C1 segment of cervical spinal cord (tissue), 14 donors: Measurements from ENCODE around the gene ASIC2.

ENCODE experiments used
- DNase-seq, 14 donors: peaks; one replicate each; lab custom pipeline; 2025; lab: John Stamatoyannopoulos, UW

The ASIC2 gene

DNA sequence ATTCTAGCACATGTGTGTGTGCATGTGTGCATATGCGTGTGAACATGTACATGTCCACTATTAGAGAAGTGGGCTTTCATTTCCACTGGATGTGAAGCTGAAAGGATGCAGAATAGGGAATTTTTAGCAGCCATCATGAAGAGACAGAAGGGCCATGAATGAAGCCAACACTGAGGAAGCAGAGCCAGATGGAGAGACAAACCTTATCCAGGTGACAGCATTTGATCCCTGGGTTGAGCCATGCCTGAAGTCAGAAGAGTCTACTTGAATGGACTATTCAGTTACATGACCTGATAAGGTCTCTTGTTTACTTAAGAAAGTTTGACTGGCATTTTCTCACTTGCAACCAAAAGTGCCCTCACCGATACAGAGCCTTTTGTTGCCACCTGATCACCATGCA lies 88.4 kb downstream of the ASIC2 start:
- DNase-seq, result peak in 1 of 14 donors; percentile 70

DNA sequence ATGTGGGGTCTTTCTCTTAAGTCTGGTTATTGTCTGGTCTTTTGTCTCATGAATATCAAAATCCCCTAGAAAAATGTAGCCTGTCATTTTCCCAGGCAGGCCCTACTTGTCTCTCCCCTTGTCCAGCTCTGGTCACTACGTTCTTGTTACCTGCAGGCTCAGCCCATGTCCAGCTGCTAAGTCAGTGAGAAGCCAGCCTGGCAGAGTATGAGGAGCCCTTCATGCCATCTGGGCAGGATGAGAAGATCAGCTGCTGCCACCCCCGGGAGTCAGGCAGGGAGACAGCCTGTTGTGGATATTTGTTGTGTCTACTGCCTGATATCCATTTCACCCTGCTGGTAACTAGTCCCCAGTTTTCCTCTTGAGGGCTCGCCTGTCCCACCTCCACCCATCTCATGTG lies 88.9 kb downstream of the ASIC2 start:
- peak in 1 of 14 donors; percentile 65 for DNase-seq

DNA sequence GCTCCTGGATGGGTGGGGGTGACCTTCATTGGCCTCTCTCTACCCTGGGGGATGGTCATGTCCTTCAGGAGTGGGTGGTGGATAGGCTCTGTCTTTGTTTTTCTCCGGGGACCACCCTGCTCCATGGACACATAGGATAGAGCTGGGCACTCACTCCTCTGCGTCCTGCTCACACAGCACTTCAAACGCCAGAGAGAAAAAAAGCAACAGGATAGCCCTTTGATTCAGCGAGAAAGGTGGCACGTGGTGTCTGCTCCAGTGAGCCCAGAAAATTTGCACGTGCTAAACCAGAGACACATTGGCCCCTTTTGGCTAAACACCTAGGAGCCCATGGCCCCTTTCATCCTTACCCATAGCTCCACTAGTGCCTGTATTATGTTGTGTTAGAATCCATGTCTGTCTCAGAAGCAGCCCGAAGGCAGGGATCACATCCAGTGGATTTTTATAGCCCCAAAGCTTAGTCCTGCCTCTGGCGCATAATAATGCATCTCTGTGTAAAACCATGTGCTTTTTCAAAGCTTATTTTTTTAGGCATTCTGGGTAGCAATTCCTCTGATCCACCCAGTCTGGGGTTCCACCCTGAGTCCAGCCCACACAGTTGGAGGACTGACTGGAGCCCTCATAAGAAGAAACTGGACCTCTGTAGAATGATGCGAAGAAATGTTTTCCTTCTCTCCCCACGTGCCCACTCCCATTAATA lies 90.1 kb downstream of the ASIC2 start:
- no peak for DNase-seq

DNA sequence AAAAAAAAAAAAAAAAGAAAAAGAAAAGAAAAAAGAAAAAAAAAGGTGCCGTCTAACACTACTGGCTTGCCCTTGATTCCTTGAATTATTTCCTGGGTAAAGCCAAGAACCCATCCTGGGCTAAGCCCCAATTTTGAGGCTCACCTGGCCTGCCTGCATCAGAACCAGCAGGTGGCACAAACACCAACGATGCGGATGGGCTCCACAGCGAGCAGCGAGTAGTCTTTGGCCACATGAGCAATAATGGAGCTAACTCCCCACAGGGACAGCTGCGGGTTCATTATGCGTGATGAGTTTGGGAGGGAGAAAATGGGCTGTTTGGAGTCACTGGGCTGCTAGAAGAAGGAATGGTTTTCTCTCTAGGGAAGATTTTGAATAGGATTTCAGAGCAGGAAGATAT lies 91.1 kb downstream of the ASIC2 start:
- peak in 1 of 14 donors; percentile 6 for DNase-seq

DNA sequence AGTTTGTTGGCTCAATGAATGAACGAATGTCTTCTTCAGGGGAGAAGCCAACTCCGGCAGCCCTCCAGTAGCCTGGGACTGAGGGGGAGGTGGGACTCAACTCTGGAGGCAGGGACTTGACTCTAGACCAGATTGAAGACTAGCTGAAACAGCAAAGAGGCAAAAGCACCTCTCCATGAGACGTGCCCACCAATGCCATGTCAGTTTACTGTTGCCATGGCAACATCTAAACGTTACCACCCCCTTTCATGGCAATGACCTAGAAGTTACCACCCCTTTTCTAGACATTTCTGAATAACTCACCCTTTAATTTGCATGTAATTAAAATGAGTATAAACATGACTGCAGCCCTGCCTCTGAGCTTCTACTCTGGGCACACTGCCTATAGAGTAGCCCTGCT lies 91.8 kb downstream of the ASIC2 start:
- DNase-seq, result no peak

DNA sequence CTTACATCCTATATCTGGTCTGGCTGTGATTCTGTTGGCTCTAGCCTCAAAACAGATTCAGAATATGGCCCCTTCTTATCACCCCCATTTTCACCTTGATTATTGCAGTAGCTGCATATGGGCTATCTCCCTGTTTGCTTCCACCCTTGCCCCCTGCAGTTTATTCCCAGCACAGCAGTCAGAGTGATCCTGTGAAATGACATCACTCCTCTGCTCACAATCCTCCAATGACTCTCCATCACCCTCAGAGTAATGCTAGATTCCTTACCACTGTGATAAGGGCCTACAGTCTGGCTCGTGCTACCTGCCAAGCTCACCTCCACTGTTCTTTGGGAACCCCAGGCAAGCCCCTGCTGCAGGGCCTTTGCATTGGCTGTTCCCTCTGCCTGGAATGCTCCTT lies 92.5 kb downstream of the ASIC2 start:
- DNase-seq, result no peak

DNA sequence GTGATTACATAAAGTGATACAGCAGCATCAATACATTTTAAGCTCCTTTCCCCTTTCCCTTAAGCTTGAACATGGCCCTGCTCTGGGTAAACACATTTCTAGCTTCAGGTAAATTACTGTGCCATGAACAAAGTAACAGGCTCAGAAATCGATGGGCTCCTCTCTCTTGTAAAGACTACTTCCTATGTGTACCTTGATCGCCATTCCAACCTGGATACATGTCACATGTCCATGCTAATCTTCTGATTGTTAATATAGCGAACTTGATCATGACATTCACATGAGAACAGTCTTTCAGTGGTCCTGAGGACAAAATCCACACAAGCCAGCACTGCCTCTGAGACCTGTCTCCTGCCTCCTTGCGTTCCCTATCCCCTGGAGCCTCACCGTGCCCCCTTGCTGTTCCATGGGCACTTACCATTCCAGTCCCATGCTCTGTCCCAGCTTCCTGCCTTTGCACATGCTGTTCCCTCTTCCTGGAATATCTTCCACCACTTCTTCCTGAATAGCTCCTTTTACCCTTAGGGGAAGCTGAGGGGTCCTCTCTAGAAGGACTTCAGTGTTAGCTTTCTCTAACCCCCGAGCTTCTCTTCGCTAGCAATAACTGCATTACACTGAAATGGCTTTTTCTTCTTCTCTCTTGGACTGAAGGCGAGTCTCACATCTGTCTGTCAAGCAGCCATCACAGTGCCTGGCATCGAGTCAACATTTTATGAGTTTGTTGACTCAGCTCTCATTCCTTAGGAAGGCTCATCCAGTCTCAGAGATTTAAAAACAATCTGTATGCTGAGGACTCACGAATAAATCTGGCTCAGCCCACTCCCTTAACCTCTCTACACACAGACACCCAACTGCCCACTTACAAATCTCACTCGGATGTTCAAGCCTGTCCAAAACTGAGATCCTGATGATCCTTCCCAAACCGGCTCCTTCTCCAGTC lies 93.3 kb downstream of the ASIC2 start:
- no peak for DNase-seq

DNA sequence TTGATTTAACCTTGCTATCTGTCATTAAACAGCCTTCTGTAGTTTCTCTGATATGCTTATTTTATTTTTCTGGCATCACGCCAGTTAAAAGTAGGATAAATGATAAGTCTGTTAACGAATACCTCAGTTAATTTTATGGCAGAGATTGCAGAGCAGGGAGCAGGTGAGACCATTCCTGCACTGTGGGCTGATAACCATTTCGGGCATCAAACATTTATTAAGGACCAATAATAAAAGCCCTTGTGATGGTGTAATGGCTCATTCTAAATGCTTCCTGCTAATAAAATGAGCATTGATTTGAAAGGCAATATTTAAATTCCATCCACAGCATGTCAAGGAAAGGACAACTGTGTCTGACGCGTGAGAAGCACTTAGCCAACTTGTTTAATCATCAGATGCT lies 94.1 kb downstream of the ASIC2 start:
- no peak for DNase-seq

DNA sequence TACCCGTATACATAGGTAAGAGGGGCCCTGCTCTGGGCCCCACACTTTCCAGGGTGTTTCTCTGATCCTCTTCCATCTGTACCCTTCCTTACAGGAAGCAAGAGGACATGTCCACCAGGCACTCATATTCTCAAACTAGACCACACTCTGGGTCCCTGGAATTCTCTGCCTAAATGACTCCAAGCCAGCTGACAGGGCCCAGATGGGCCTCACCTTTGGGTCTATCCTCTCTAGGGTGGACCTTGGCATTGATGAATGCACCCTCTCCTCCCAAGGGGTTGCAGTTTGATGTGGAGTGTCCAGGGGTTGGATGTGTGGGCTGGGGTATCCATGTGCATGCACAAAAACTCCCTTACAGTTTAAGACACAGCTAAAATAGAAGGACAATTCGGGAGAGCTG lies 95.8 kb downstream of the ASIC2 start:
- DNase-seq, result no peak

DNA sequence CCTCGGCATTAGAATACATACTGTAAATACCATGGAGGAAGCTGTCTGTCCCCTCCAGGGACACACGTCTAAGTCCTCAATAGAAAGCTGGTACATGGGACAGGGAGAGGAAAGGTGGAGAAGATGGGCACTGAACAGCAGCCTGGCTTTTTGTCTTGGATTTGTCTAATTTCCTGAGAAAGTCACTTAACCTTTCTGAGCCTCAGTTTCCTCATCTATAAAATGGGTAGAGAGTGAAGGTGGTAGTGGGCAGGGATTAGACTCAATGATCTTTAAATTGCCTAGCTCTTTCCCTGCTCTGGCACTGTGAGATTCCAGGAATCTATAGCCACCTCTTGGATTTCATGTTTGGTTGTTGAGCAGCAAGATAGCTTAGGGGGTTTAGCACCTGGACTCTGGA lies 96.2 kb downstream of the ASIC2 start:
- no peak for DNase-seq

DNA sequence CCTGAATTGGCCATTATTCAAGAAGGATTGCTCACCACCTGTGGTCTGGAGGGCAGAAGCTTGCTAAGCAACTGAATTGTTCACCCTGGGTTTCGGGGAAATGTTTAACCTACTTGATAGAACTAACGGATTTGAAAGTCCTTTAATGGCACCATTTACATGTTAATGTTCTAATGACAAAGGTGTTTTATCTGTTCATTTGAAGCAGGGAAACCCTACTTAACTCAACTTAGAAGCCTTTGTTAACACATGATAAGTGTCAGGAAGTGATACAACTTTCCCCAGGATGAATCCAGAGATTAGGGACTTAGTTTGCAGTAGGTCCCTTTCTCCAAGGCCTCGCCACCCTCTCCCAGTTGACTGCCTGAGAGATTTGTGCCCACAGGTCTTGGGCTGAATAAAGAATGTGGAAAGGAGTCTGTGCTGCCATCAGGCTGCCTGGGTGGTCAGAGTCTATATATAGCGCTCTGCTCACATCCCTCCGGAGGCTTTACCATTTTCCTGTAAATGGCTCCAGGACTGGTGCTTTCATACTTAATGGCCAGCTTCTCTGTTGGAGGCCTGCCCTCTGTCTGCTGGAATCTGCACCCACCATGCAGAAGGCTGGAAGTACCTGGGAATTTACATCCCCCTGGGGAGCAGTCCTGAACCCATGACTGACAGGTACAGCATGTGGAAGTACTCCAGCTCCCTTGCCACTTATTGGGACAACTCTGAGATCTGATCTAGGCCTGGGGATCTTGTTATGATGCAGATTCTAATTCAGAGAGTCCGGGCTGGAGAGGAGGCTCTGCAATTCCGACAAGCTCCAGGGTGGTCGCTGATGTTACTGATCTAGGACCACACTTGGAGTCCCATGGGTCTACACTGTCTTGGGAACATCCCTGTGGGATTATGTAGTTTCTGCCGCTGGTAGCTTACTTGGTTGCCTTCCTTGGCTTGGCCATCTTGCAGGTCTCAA lies 99.9 kb downstream of the ASIC2 start:
- DNase-seq, result no peak

DNA sequence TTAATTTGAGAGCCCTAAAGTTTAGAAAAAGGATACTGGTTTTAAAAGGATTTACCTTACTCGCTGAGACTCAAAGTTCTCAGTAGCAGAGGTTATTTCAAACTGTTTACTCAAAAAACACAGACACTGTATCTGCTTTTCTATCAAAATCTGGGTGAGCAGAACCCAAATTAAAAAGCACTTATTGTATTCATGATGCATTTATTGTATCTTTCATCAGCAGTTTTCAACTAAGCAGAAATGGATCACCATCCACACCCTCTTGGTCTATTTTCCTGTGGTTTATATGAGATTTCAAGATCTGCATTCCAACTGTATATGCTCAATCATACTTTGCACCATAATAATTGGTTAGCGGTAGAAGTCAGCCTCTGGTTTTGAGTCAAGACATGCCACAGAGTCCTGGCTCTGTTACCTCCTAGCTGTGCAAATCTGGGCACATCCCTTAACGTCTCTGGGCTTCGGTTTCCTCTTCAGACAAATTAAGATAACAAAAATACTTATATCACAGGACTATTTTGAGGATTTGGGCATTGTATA lies 109.5 kb downstream of the ASIC2 start:
- DNase-seq, result no peak

DNA sequence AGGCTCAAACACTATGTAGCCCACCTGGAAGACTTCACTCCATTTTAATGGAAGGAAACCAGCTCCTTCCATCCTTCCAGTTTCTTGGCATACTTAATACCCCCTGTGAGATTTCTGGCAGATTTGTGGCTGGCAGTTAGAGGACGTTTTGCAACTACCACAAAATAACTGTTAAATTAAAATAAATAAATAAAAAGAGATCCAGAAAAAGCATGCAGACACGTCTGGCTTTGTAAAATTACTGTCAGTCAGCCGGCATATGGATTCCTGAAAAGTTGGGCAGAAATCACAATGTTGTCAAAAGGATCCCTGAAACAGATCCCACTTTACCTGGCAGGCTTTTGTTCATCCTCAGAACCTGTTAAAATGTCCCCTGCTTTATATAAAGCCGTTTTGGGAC lies 113.9 kb downstream of the ASIC2 start:
- DNase-seq, result no peak

DNA sequence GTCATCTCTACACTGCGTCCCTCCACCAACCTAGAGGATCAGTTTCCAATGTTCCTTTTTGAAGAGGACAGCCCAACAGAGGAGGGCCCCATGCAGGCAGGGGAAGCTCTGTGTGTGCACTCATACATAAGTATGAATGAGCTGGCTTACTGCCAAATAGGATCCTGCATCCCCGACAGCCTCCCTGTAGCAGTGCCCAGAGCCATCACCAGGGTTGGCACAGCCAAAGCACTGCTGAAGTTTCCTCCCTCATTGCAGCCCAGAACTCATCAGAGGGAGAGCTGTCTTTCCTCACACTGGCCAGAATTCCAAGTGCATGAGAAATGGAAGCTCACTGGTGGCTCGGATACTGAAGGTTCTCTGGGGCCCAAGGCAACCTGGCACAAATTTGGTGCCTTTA lies 114.4 kb downstream of the ASIC2 start:
- peak in 1 of 14 donors; percentile 20 for DNase-seq

DNA sequence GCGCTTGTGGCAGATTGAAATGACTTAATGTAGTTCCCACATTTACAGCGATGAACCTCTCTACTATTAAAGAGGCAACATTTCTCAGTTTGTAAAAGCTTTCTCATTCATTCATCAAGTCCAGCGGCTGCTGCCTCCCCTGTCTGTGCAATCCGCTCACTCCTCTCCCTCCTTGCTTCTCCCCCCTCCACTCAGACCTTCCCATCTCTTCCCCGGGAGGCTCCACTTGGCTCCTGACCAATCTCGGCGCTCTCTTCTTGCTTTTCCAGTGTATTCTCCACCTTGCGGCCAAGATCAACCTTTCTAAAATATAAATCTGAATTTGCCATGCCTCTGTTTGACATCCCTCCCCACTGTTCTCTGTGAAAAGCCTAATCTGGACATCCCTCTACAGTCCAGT lies 117.5 kb downstream of the ASIC2 start:
- no peak for DNase-seq

DNA sequence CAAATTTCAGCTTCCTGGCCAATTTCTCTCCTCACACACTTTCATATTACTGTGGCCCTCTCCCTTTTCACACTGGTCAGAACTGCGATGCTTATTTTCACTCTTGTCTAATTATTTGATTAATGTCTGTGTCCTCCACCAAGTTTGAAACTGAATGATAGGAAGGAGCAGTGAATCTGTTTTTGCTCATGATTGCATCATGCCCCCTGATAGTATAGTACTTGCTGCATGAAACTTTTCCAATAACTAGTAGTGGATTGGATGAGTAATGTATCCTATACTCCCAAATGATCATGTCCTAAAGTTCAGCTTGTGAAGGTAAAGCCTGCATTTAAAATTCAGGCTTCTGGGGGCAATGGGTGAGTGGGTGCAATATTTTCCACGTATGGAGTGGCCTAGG lies 121.2 kb downstream of the ASIC2 start:
- no peak for DNase-seq

DNA sequence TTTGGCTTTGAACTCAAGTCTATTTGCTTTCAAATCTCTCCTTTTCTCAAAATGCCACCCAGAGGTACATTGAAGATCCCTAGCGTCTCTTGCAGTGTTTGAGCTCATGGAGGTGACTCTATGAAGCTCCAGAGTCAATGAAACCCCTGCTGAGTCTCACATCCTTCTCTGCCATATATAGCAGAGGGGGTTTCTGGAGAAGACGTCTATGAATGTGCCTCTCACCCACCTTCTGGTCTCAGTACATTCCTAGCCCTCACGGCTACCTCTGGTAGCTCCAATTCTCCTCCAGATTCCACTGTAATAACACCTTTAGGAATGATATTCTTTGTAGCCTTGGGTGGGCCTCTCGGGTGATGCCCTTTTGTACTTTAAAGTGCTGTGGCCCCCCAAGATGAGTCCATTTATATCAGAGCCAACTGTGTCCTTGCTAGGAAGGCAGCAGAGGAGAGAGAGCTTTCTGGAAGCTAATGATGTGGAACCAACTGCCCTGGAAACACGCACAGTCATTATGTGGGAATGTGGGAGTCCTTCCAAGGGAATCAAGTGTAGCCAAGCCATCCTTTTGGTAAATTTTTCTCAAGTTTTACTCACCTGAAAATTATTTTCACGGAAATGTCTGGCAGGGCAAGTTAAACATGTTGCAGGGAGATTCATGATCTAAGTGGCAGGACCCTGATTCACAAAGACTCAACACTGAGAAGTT lies 123.4 kb downstream of the ASIC2 start:
- DNase-seq, result no peak

DNA sequence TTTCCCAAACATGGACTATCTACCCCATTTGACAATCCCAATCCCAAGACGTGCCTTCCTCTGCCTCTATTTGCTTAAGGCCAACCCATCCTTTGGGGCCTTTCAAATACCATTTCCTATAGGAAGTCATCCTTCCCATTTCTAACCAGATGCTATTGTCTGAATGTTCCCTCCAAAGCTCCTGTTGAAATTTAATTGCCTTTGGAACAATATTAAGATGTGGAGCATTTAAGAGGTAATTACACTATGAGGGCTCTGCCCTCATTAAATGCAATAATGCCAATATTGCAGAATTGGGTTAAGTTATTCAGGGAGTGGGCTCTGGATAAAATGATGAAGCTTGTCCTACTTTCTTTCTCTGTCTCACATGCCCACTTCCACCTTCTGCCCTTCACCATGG lies 125.4 kb downstream of the ASIC2 start:
- DNase-seq, result no peak

DNA sequence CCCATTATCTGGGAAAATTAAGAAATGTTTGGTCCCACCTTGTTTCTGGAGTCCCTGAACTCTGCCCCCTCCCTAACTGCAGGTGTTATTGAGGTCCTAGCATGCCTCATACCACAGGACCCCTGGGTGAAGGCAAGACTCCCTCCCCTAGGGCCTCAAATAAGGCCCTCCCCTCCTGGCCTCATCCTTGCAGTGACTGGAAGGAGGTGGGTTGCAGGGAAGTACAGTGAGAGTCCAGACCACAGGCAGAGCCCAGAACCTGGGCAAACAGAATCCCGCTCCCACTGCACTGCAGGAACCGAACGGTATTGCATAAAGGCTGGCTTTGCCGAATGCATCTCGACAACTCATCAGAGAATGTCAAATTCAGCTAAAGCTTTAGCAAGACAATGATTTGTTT lies 126.6 kb downstream of the ASIC2 start:
- DNase-seq, result no peak

DNA sequence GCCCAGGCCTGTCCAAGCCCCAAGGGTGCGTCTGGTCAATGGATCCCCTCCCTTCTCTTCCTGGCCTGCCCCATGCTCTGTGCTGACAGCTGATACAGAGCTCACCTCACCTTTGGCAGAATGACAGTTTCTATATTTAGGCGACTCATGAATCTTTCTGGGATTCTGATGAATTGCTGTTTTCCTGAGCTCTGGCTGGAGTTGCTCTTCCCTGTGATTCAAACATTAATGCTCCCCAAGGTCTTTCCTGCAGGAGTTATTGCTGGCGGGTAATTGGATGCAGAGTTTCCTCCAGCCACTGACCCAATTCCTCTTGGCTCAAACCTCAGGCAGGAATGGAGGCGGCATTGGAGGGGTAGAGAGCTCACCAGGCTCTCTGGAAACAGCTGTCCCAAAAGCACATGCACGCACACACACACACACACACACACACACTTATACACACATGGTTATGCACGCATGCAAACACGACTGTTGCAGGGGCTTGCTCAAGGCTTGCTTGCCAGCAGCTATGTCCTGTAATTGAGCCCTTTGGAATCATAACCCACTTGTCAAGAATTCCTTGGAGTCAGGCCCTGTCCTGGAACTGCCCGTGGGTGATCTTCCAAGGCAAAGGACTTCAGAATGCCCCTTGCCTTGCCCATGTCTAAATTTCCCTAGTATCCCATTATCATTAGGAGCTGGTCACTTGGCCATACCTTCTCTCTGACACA lies 128.8 kb downstream of the ASIC2 start:
- peak in 2 of 14 donors; percentile 0 to 80 for DNase-seq
